Hepatic stellate cell (primary cell): Measurements from ENCODE around the gene RIPK3.
"Not testable (repeated sequence)": the region's sequence is repeated elsewhere in the genome, so short reads cannot be mapped to it uniquely, and the experiment has no call there.

ENCODE experiments used
- DNase-seq: peaks from one replicate; pipeline ENCODE4 v3.0.0; 2011; ENCODE audit warnings: low spot score

Gene RIPK3

GRCh38 chr14:24339284-24340151 is at the start of gene RIPK3:
Gene RIPK3 (minus strand): TSS chr14:24339991. CDS start chr14:24339826, 165 bp downstream.
- no peak for DNase-seq

GRCh38 chr14:24389226-24389848 is 49.5 kb upstream of the RIPK3 start:
- DNase-seq: peak; percentile 50

GRCh38 chr14:24388474-24389179 is 48.8 kb upstream of the RIPK3 start:
- DNase-seq: no peak

- DNase-seq: not testable (repeated sequence)
Measured at GRCh38 chr14:24387579-24387978, 47.8 kb upstream of the RIPK3 start.

- DNase-seq: no peak
Measured at GRCh38 chr14:24387009-24387345, 47.2 kb upstream of the RIPK3 start.

GRCh38 chr14:24385524-24385923 is 45.7 kb upstream of the RIPK3 start:
- no peak for DNase-seq

GRCh38 chr14:24384169-24384568 is 44.4 kb upstream of the RIPK3 start:
- no peak for DNase-seq

- no peak for DNase-seq
Measured at GRCh38 chr14:24382064-24382371, 42.2 kb upstream of the RIPK3 start.

- DNase-seq: no peak
Measured at GRCh38 chr14:24381363-24382063, 41.7 kb upstream of the RIPK3 start.

GRCh38 chr14:24379907-24380730 is 40.3 kb upstream of the RIPK3 start:
- DNase-seq: no peak

- DNase-seq: no peak
Measured at GRCh38 chr14:24378981-24379906, 39.5 kb upstream of the RIPK3 start.

- DNase-seq: no peak
Measured at GRCh38 chr14:24378327-24378726, 38.5 kb upstream of the RIPK3 start.

GRCh38 chr14:24377657-24378056 is 37.9 kb upstream of the RIPK3 start:
- no peak for DNase-seq

GRCh38 chr14:24377126-24377525 is 37.3 kb upstream of the RIPK3 start:
- DNase-seq: no peak

GRCh38 chr14:24376448-24377070 is 36.8 kb upstream of the RIPK3 start:
- no peak for DNase-seq

- peak; percentile 55 for DNase-seq
Measured at GRCh38 chr14:24372701-24373416, 33.1 kb upstream of the RIPK3 start.

GRCh38 chr14:24371605-24372004 is 31.8 kb upstream of the RIPK3 start:
- DNase-seq: not testable (repeated sequence)

- no peak for DNase-seq
Measured at GRCh38 chr14:24370748-24371147, 31.0 kb upstream of the RIPK3 start.
